IMR-90 (cell line): ENCODE results near the gene RER1. TPM values are rescaled to one million over a fixed set of nuclear protein-coding genes. Genes with fewer than 3 reads are reported as not detected.
A peak's percentile ranks its signal among the peaks of the same experiment; 100 is the strongest.

Source experiments
- ATAC-seq: fragments of 200-7000 bp; cut with Tn5 transposase; 2 replicates; pipeline ENCODE4 v1.9.1; 2020; ENCODE audit warnings: low read depth, mild to moderate bottlenecking, moderate library complexity
- BruUV-seq: library from RNA; stranded (reverse); fragments of 400-500 nt; replicated peaks from 2 replicates; lab custom pipeline; 2021; lab: Mats Ljungman, UMichigan
- CTCF ChIA-PET: fragments of 300-600 bp; formaldehyde crosslinking; extraction: SDS; loops from one replicate; lab custom pipeline; 2021; ENCODE audit warnings: antibody characterized with exemption; lab: Yijun Ruan, JAX
- POLR2A ChIA-PET: fragments of 300-600 bp; sonication (Branson Sonifier 250); formaldehyde crosslinking; loops from one replicate; lab custom pipeline; 2022; ENCODE audit warnings: antibody characterized with exemption; ENCODE audit not compliant: unreplicated experiment; lab: Charles Lee
- DNase-seq: peaks from one replicate; pipeline ENCODE4 v3.0.0; 2013
- H2AFZ ChIP-seq: replicated peaks from 2 replicates; pipeline ENCODE3; 2013; ENCODE audit warnings: low read length, mild to moderate bottlenecking; ENCODE audit not compliant: poor library complexity
- H2AK5ac ChIP-seq: 2 replicates; pipeline ENCODE4 v1.6.1; 2013; ENCODE audit warnings: low read depth, low read length, inconsistent platforms
- H2AK9ac ChIP-seq: replicated peaks from 2 replicates; pipeline ENCODE3; 2013; ENCODE audit warnings: mild to moderate bottlenecking, low read depth, low read length, moderate library complexity; ENCODE audit not compliant: poor library complexity
- H2BK120ac ChIP-seq: 2 replicates; pipeline ENCODE4 v1.6.1; 2013; ENCODE audit warnings: low read depth, low read length, inconsistent platforms
- H2BK15ac ChIP-seq: 3 replicates; pipeline ENCODE4 v1.6.1; 2013; ENCODE audit warnings: low read depth, low read length, inconsistent platforms
- H2BK20ac ChIP-seq: 2 replicates; pipeline ENCODE4 v1.6.1; 2013; ENCODE audit warnings: low read depth, mild to moderate bottlenecking, inconsistent platforms, low read length, moderate library complexity
- H2BK5ac ChIP-seq: 2 replicates; pipeline ENCODE4 v1.6.1; 2013; ENCODE audit warnings: mild to moderate bottlenecking, low read depth, low read length, inconsistent platforms; ENCODE audit not compliant: poor library complexity, severe bottlenecking
- H3K14ac ChIP-seq: replicated peaks from 2 replicates; pipeline ENCODE4 v1.6.1; 2013; ENCODE audit warnings: low read depth, low read length, inconsistent platforms
- H3K18ac ChIP-seq: 2 replicates; pipeline ENCODE4 v1.6.1; 2013; ENCODE audit warnings: low read depth, low read length, control low read depth
- H3K23ac ChIP-seq: 2 replicates; pipeline ENCODE4 v1.6.1; 2013; ENCODE audit warnings: low read depth, low read length, inconsistent platforms
- H3K27ac ChIP-seq: 2 replicates; pipeline ENCODE4 v1.5.1; 2013; ENCODE audit warnings: mild to moderate bottlenecking, control low read depth, low read length; ENCODE audit not compliant: insufficient read depth
- H3K27me3 ChIP-seq: 2 replicates; pipeline ENCODE4 v1.6.1; 2013; ENCODE audit warnings: low read length; ENCODE audit not compliant: control insufficient read depth, insufficient read depth
- H3K36me3 ChIP-seq: 2 replicates; pipeline ENCODE4 v1.6.1; 2013; ENCODE audit warnings: low read length, mixed read lengths; ENCODE audit not compliant: control insufficient read depth, insufficient read depth
- H3K4ac ChIP-seq: 2 replicates; pipeline ENCODE4 v1.6.1; 2013; ENCODE audit warnings: low read depth, low read length, inconsistent platforms
- H3K4me1 ChIP-seq: 2 replicates; pipeline ENCODE4 v1.6.1; 2013; ENCODE audit warnings: low read length, mixed read lengths; ENCODE audit not compliant: control insufficient read depth, insufficient read depth
- H3K4me2 ChIP-seq: 2 replicates; pipeline ENCODE4 v1.6.1; 2013; ENCODE audit warnings: low read depth, mild to moderate bottlenecking, control low read depth, low read length, moderate library complexity
- H3K4me3 ChIP-seq: 2 replicates; pipeline ENCODE4 v1.5.1; 2013; ENCODE audit warnings: low read depth, mild to moderate bottlenecking, control low read depth, low read length, moderate library complexity; ENCODE audit not compliant: insufficient read depth
- H3K56ac ChIP-seq: 2 replicates; pipeline ENCODE4 v1.6.1; 2013; ENCODE audit warnings: low read length, inconsistent platforms; ENCODE audit not compliant: insufficient read depth; ENCODE audit errors: extremely low read depth
- H3K79me1 ChIP-seq, 2 experiments: 2 replicates each; pipeline ENCODE4 v1.6.1; 2013; ENCODE audit warnings: low read length in 2 of 2, inconsistent platforms in 1 of 2, low read depth in 1 of 2
- H3K9ac ChIP-seq: 2 replicates; pipeline ENCODE4 v1.6.1; 2013; ENCODE audit warnings: low read depth, low read length, control low read depth
- H3K9me1 ChIP-seq: 2 replicates; pipeline ENCODE4 v1.6.1; 2013; ENCODE audit warnings: low read length, inconsistent platforms; ENCODE audit not compliant: insufficient read depth
- H3K9me3 ChIP-seq: 2 replicates; pipeline ENCODE4 v1.6.1; 2013; ENCODE audit warnings: low read length; ENCODE audit not compliant: control insufficient read depth, insufficient read depth
- H4K20me1 ChIP-seq: 2 replicates; pipeline ENCODE4 v1.6.1; 2013; ENCODE audit warnings: low read length, inconsistent platforms; ENCODE audit not compliant: insufficient read depth
- H4K5ac ChIP-seq: 2 replicates; pipeline ENCODE4 v1.6.1; 2013; ENCODE audit warnings: mild to moderate bottlenecking, low read depth, low read length, control low read depth
- H4K8ac ChIP-seq, 2 experiments: 2 replicates each; pipeline ENCODE4 v1.6.1; 2013; ENCODE audit warnings: low read depth in 2 of 2, low read length in 2 of 2, control low read depth in 1 of 2, inconsistent platforms in 1 of 2
- H4K91ac ChIP-seq: 2 replicates; pipeline ENCODE4 v1.6.1; 2013; ENCODE audit warnings: low read depth, low read length, inconsistent platforms; ENCODE audit not compliant: insufficient read depth
- BHLHE40 ChIP-seq: fragments of 150-350 bp; IDR thresholded peaks from 2 replicates; pipeline ENCODE4 v1.6.1; 2016; ENCODE audit warnings: mild to moderate bottlenecking, low read depth, low read length
- CEBPB ChIP-seq: IDR thresholded peaks from 2 replicates; pipeline ENCODE4 v1.6.1; 2012; ENCODE audit warnings: low read depth, low read length, improper control_type of control experiment
- CHD1 ChIP-seq: IDR thresholded peaks from 2 replicates; pipeline ENCODE4 v1.6.1; 2012; ENCODE audit warnings: low read depth, low read length, improper control_type of control experiment
- FOS ChIP-seq: fragments of 150-350 bp; IDR thresholded peaks from 2 replicates; pipeline ENCODE4 v1.6.1; 2016; ENCODE audit warnings: low read depth, low read length
- MAFK ChIP-seq: IDR thresholded peaks from 2 replicates; pipeline ENCODE4 v1.6.1; 2012; ENCODE audit warnings: low read depth, low read length, improper control_type of control experiment
- MXI1 ChIP-seq: IDR thresholded peaks from 2 replicates; pipeline ENCODE4 v1.6.1; 2012; ENCODE audit warnings: low read depth, mild to moderate bottlenecking, low read length, moderate library complexity, borderline replicate concordance
- NFE2L2 ChIP-seq: fragments of 150-350 bp; IDR thresholded peaks from 2 replicates; pipeline ENCODE4 v1.6.1; 2016; ENCODE audit warnings: low read depth, mild to moderate bottlenecking, low read length
- POLR2A ChIP-seq: IDR thresholded peaks from 2 replicates; pipeline ENCODE4 v1.6.1; 2012; ENCODE audit warnings: mild to moderate bottlenecking, low read depth, low read length
- RAD21 ChIP-seq: IDR thresholded peaks from 2 replicates; pipeline ENCODE4 v1.6.1; 2012; ENCODE audit warnings: low read length, improper control_type of control experiment
- RCOR1 ChIP-seq: IDR thresholded peaks from 2 replicates; pipeline ENCODE4 v1.6.1; 2012; ENCODE audit warnings: mild to moderate bottlenecking, low read length, improper control_type of control experiment; ENCODE audit not compliant: insufficient replicate concordance
- RFX5 ChIP-seq: IDR thresholded peaks from 2 replicates; pipeline ENCODE4 v1.8.0; 2012; ENCODE audit warnings: low read depth, mild to moderate bottlenecking, low read length, moderate library complexity
- SMC3 ChIP-seq: fragments of 150-350 bp; IDR thresholded peaks from 2 replicates; pipeline ENCODE4 v1.6.1; 2016; ENCODE audit warnings: low read depth, mild to moderate bottlenecking, antibody characterized with exemption, low read length, moderate library complexity
- WGBS, 2 experiments: methylation state at CpG; one replicate each; pipeline versions ENCODE4 v1.1.5 to v1.1.7; 2013; ENCODE audit warnings: missing lambda C conversion rate in 2 of 2; ENCODE audit not compliant: insufficient read length in 1 of 2; ENCODE audit errors: extremely low coverage in 2 of 2; 5-methylcytosine and 5-hydroxymethylcytosine counted together
- dilution Hi-C: fragments of 300-500 bp; cut with HindIII; formaldehyde crosslinking; loops from one replicate; pipeline ENCODE4 v1.14.3; 2018; ENCODE audit warnings: low sequenced_read_pairs; ENCODE audit not compliant: unreplicated experiment
- in situ Hi-C: fragments of 300-500 bp; cut with MboI; formaldehyde crosslinking; loops from 3 replicates; pipeline ENCODE4 v1.14.3; 2019; ENCODE audit warnings: low sequenced_read_pairs, inconsistent platforms, mixed read lengths
- intact Hi-C: fragments of 100-400 bp; cut with micrococcal nuclease; formaldehyde crosslinking; loops from 2 replicates; pipeline ENCODE4 v1.10.0; 2022
- polyA plus RNA-seq, 3 experiments: library from polyadenylated mRNA; depleted of rRNA; stranded (reverse); fragments of >200 nt; gene quantifications; 2 replicates each; pipeline ENCODE4 v1.2.3, GENCODE V29; 2012; ENCODE audit warnings: low replicate concordance in 1 of 3
- total RNA-seq: library from RNA; depleted of rRNA; stranded (reverse); fragments of >200 nt; gene quantifications from 2 replicates; pipeline ENCODE4 v1.2.3, GENCODE V29; 2012
- TF ChIP-seq, protein P1 (sequence below): fragments of 150-350 bp; IDR thresholded peaks from 2 replicates; pipeline ENCODE4 v1.6.1; 2016; ENCODE audit warnings: low read depth, mild to moderate bottlenecking, low read length, moderate library complexity, borderline replicate concordance
- TF ChIP-seq, protein P2 (sequence below): conservative IDR thresholded peaks from 2 replicates; pipeline ENCODE4 v1.5.1; 2012; ENCODE audit warnings: mild to moderate bottlenecking, low read depth, low read length, improper control_type of control experiment
- TF ChIP-seq, protein P3 (sequence below): fragments of 150-350 bp; IDR thresholded peaks from 2 replicates; pipeline ENCODE4 v1.6.1; 2017; ENCODE audit warnings: mild to moderate bottlenecking, antibody characterized with exemption, low read length, low read depth

RER1 gene
- total and polyA plus RNA-seq, 2 of the 4 experiments (the other 2 are of a cell fraction): 47.1 to 240 TPM

DNA sequence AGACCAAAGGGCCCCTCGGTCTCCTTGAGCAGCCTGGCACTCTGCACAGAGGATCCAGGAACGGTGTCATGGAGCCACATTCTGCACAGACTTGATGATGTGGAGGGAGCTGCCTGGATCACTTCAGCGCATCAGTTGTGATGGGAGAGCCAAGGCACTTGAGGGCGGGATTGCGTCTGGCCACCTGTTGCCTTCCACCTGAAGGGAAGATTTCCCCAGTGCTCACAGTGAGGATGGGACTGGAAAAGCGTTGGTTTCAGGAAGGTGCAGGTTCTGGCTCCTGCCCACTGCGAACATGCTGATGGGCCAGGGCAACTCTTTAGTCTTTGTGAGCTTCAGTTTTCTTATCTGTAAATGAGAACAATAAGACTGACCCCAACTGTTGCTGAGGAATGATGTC, 2.6 kb downstream of the RER1 start:
- no peak overlapping the region for H2AFZ ChIP-seq
- no peak overlapping the region for H3K18ac ChIP-seq
- H2BK120ac ChIP-seq: no peak overlapping the region
- BruUV-seq: no TSS peak
- no peak overlapping the region for H3K4me2 ChIP-seq
- no peak for ATAC-seq
- no peak overlapping the region for H3K14ac ChIP-seq
- no peaks in the 10 kb centered on the region for H3K9me3 ChIP-seq
- H4K20me1 ChIP-seq: peaks cover 55% of the 10 kb centered on the region
- H3K4me3 ChIP-seq: no peak overlapping the region
- no peak overlapping the region for H2AK5ac ChIP-seq
- no peak for DNase-seq
- no peak overlapping the region for H4K8ac ChIP-seq
- H3K27me3 ChIP-seq: no peaks in the 10 kb centered on the region
- CTCF ChIA-PET: no interaction called here
- no peak overlapping the region for H4K5ac ChIP-seq
- no peak overlapping the region for H3K56ac ChIP-seq
- H3K79me1 ChIP-seq: peaks cover 16 to 74% of the 10 kb centered on the region in 2 experiments
- POLR2A ChIA-PET: no interaction called here
- no peak overlapping the region for H3K9ac ChIP-seq
- no peak overlapping the region for H4K91ac ChIP-seq
- in situ Hi-C loops: no loop called here
- peak overlapping the region; percentile 25 for H2AK9ac ChIP-seq
- H3K27ac ChIP-seq: no peak overlapping the region
- no peak overlapping the region for H2BK5ac ChIP-seq
- WGBS, 2 experiments: no CpG with 5 or more reads among the region's 7 CpGs
- H2BK20ac ChIP-seq: no peak overlapping the region
- dilution Hi-C loops: no loop called here
- TF ChIP-seq, protein P1, sequence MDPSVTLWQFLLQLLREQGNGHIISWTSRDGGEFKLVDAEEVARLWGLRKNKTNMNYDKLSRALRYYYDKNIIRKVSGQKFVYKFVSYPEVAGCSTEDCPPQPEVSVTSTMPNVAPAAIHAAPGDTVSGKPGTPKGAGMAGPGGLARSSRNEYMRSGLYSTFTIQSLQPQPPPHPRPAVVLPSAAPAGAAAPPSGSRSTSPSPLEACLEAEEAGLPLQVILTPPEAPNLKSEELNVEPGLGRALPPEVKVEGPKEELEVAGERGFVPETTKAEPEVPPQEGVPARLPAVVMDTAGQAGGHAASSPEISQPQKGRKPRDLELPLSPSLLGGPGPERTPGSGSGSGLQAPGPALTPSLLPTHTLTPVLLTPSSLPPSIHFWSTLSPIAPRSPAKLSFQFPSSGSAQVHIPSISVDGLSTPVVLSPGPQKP: no peak
- no peak for TF ChIP-seq SMC3
- TF ChIP-seq NFE2L2: no peak
- TF ChIP-seq CHD1: no peak
- no peak for TF ChIP-seq RAD21
- TF ChIP-seq, protein P2, sequence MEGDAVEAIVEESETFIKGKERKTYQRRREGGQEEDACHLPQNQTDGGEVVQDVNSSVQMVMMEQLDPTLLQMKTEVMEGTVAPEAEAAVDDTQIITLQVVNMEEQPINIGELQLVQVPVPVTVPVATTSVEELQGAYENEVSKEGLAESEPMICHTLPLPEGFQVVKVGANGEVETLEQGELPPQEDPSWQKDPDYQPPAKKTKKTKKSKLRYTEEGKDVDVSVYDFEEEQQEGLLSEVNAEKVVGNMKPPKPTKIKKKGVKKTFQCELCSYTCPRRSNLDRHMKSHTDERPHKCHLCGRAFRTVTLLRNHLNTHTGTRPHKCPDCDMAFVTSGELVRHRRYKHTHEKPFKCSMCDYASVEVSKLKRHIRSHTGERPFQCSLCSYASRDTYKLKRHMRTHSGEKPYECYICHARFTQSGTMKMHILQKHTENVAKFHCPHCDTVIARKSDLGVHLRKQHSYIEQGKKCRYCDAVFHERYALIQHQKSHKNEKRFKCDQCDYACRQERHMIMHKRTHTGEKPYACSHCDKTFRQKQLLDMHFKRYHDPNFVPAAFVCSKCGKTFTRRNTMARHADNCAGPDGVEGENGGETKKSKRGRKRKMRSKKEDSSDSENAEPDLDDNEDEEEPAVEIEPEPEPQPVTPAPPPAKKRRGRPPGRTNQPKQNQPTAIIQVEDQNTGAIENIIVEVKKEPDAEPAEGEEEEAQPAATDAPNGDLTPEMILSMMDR: no peak
- TF ChIP-seq POLR2A: no peak; the same call in 1 of the 2 replicates
- no peak for TF ChIP-seq RCOR1
- no peak for TF ChIP-seq BHLHE40
- no peak for TF ChIP-seq FOS
- no peak for TF ChIP-seq MAFK
- no peak for TF ChIP-seq CEBPB
- no peak for TF ChIP-seq RFX5
- no peak for TF ChIP-seq MXI1
- TF ChIP-seq, protein P3, sequence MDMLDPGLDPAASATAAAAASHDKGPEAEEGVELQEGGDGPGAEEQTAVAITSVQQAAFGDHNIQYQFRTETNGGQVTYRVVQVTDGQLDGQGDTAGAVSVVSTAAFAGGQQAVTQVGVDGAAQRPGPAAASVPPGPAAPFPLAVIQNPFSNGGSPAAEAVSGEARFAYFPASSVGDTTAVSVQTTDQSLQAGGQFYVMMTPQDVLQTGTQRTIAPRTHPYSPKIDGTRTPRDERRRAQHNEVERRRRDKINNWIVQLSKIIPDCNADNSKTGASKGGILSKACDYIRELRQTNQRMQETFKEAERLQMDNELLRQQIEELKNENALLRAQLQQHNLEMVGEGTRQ: no peak
- intact Hi-C loops: no loop called here
- peaks cover 5% of the 10 kb centered on the region for H3K4me1 ChIP-seq
- H3K4ac ChIP-seq: no peak overlapping the region
- no peak overlapping the region for H2BK15ac ChIP-seq
- peaks cover 48% of the 10 kb centered on the region for H3K36me3 ChIP-seq
- peaks cover 10% of the 10 kb centered on the region for H3K9me1 ChIP-seq
- no peak overlapping the region; the same call in 1 of the 2 replicates for H3K23ac ChIP-seq
